ENCODE data around the gene C12orf76. TPM values are rescaled to one million over a fixed set of nuclear protein-coding genes. Genes with fewer than 3 reads are reported as not detected.

Gene C12orf76
- total and polyA plus RNA-seq, 2 donors (not counting 1 experiment from before 2014, with no cell fraction given), result 21.5 to 28.5 TPM

DNA sequence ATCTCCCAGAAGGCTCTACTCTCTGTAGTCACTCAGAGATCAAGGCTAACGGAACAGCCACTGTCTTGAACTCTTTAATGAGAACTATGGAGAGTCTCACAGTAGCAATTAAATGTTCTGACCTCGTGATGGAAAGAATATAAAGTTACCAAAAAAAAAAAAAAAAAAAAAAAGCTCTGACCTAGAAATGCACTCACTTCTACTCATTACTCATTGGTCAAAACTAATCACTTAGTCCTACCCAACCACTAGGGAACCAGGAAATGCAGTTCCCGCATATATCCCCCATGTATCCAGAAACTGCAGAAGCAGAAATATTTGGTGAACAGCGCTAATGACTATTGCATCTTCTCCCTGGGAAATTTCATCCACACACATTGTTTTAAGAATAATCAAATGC is 29.5 kb upstream of the C12orf76 start:
- H3K36me3 ChIP-seq (replicated peaks in 1 of 2; ENCODE audit: control extremely low read depth in 1 of 2, control insufficient read depth in 1 of 2, extremely low read depth in 1 of 2, insufficient read depth in 2 of 2, low read length in 1 of 2), result no peaks in the 10 kb centered on the region
- Mint-ChIP-seq H3K4me1 (peaks cover 30% of the 10 kb centered on the region), H3K4me3 (no peak overlapping the region), H3K27me3 (no peaks in the 10 kb centered on the region), H3K27ac (peak overlapping the region; percentile 1), H3K9me3 (ENCODE audit: insufficient read depth) (no peaks in the 10 kb centered on the region)
- ChIA-PET CTCF (interaction anchor here (0.8 to 1.1 kb wide), 2 partner anchors 14 to 35 kb away, joined by 3 read pairs; no protein-coding TSS in a partner anchor), POLR2A (interaction anchor here (0.6 kb wide), 1 partner anchor 46 kb away, joined by 3 read pairs; no protein-coding TSS in a partner anchor)
- TF ChIP-seq, protein P1, sequence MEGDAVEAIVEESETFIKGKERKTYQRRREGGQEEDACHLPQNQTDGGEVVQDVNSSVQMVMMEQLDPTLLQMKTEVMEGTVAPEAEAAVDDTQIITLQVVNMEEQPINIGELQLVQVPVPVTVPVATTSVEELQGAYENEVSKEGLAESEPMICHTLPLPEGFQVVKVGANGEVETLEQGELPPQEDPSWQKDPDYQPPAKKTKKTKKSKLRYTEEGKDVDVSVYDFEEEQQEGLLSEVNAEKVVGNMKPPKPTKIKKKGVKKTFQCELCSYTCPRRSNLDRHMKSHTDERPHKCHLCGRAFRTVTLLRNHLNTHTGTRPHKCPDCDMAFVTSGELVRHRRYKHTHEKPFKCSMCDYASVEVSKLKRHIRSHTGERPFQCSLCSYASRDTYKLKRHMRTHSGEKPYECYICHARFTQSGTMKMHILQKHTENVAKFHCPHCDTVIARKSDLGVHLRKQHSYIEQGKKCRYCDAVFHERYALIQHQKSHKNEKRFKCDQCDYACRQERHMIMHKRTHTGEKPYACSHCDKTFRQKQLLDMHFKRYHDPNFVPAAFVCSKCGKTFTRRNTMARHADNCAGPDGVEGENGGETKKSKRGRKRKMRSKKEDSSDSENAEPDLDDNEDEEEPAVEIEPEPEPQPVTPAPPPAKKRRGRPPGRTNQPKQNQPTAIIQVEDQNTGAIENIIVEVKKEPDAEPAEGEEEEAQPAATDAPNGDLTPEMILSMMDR (IDR thresholded peaks at IDR 0.05), result no peak
- no peak for TF ChIP-seq EZH2 (IDR thresholded peaks at IDR 0.05; ENCODE audit: borderline replicate concordance, insufficient read depth, low read depth, low read length, poor library complexity, severe bottlenecking)
- H3K4me1 ChIP-seq (ENCODE audit: control insufficient read depth in 2 of 2, insufficient read depth in 2 of 2, low read length in 2 of 2), result peaks cover 29 to 33% of the 10 kb centered on the region in 2 donors
- 100% methylated on average over 1 of the region's 4 CpGs for WGBS (ENCODE audit: insufficient coverage)
- no peaks in the 10 kb centered on the region for H3K27me3 ChIP-seq (replicated peaks in 1 of 4; ENCODE audit: control extremely low read depth in 1 of 4, control insufficient read depth in 3 of 4, insufficient read depth in 4 of 4, low read length in 3 of 4)
- H3K27ac ChIP-seq (ENCODE audit: low read length in 2 of 2), result no peak overlapping the region
- ATAC-seq (ENCODE audit: low read depth) (no peak), DNase-seq (no peak)
- intact Hi-C loops (cut with micrococcal nuclease), result no loop called here
- H3K4me2 ChIP-seq (replicated peaks; ENCODE audit: low read depth, low read length, poor library complexity, severe bottlenecking), result no peak overlapping the region
- no peak overlapping the region for H3K4me3 ChIP-seq (ENCODE audit: control extremely low read depth in 1 of 5, extremely low read depth in 1 of 5, insufficient read depth in 1 of 5, low read depth in 2 of 5, low read length in 4 of 5)
- H3K9ac ChIP-seq (ENCODE audit: low read length), result no peak overlapping the region
- H3K79me2 ChIP-seq (ENCODE audit: control insufficient read depth, insufficient read depth, low read length), result no peaks in the 10 kb centered on the region
- H2AFZ ChIP-seq (ENCODE audit: insufficient read depth, low read depth, low read length, poor library complexity, severe bottlenecking), result no peak overlapping the region
- peaks cover 0 to 9% (median 0%) of the 10 kb centered on the region in 3 donors for H3K9me3 ChIP-seq (ENCODE audit: control extremely low read depth in 1 of 3, control insufficient read depth in 2 of 3, insufficient read depth in 1 of 3, low read length in 2 of 3)
- no peaks in the 10 kb centered on the region for H4K20me1 ChIP-seq (ENCODE audit: control insufficient read depth, insufficient read depth, low read length, poor library complexity, severe bottlenecking)

DNA sequence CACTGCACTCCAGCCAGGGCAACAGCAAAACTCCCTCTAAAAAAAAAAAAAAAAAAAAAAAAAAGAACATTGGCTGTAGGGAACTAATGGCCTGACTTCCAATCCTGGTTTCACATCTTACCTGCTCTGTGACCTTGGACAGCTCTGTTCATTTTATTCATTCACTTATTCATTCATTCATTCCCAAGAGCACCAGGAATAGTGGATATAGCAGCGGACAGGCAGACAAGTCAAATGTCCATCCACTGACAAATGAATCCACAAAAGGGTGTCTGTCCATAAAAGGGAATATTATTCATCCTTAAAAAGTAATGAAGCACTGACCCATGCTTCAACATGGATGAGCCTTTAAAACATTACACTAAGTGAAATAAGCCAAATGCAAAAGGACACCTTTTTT is 27.6 kb upstream of the C12orf76 start:
- Mint-ChIP-seq H3K9me3 (ENCODE audit: insufficient read depth) (no peaks in the 10 kb centered on the region), H3K4me1 (peaks cover 31% of the 10 kb centered on the region), H3K27ac (no peak overlapping the region), H3K4me3 (no peak overlapping the region), H3K27me3 (no peaks in the 10 kb centered on the region)
- no CpG with 5 or more reads among the region's 1 CpG for WGBS (ENCODE audit: insufficient coverage)
- no peaks in the 10 kb centered on the region for H4K20me1 ChIP-seq (ENCODE audit: control insufficient read depth, insufficient read depth, low read length, poor library complexity, severe bottlenecking)
- CTCF ChIA-PET, result interaction anchor here (1.3 kb wide), 1 partner anchor 812 kb away, joined by 3 read pairs; no protein-coding TSS in a partner anchor
- H3K4me1 ChIP-seq (ENCODE audit: control insufficient read depth in 2 of 2, insufficient read depth in 2 of 2, low read length in 2 of 2), result peaks cover 29 to 34% of the 10 kb centered on the region in 2 donors
- no peaks in the 10 kb centered on the region for H3K27me3 ChIP-seq (replicated peaks in 1 of 4; ENCODE audit: control extremely low read depth in 1 of 4, control insufficient read depth in 3 of 4, insufficient read depth in 4 of 4, low read length in 3 of 4)
- H3K27ac ChIP-seq (ENCODE audit: low read length in 2 of 2), result no peak overlapping the region
- intact Hi-C loops (cut with micrococcal nuclease), result no loop called here
- H3K36me3 ChIP-seq (replicated peaks in 1 of 2; ENCODE audit: control extremely low read depth in 1 of 2, control insufficient read depth in 1 of 2, extremely low read depth in 1 of 2, insufficient read depth in 2 of 2, low read length in 1 of 2), result no peaks in the 10 kb centered on the region
- TF ChIP-seq, protein P1 (IDR thresholded peaks at IDR 0.05), result no peak
- no peak for TF ChIP-seq EZH2 (IDR thresholded peaks at IDR 0.05; ENCODE audit: borderline replicate concordance, insufficient read depth, low read depth, low read length, poor library complexity, severe bottlenecking)
- no peak overlapping the region for H3K4me2 ChIP-seq (replicated peaks; ENCODE audit: low read depth, low read length, poor library complexity, severe bottlenecking)
- no peaks in the 10 kb centered on the region for H3K79me2 ChIP-seq (ENCODE audit: control insufficient read depth, insufficient read depth, low read length)
- no peak overlapping the region for H3K4me3 ChIP-seq (ENCODE audit: control extremely low read depth in 1 of 5, extremely low read depth in 1 of 5, insufficient read depth in 1 of 5, low read depth in 2 of 5, low read length in 4 of 5)
- H3K9ac ChIP-seq (ENCODE audit: low read length), result no peak overlapping the region
- no peak for ATAC-seq (ENCODE audit: low read depth)
- no peak overlapping the region for H2AFZ ChIP-seq (ENCODE audit: insufficient read depth, low read depth, low read length, poor library complexity, severe bottlenecking)
- H3K9me3 ChIP-seq (ENCODE audit: control extremely low read depth in 1 of 3, control insufficient read depth in 2 of 3, insufficient read depth in 1 of 3, low read length in 2 of 3), result peaks cover 0 to 9% (median 0%) of the 10 kb centered on the region in 3 donors
- POLR2A ChIA-PET, result interaction anchor here (0.7 kb wide), 1 partner anchor 26 kb away, joined by 3 read pairs; no protein-coding TSS in a partner anchor
- DNase-seq, result no peak

All from B cell (primary cell).